EH (cell line): ENCODE measurements around the gene CACNA2D3.

Experiments
- DNase-seq: peaks from one replicate; pipeline ENCODE4 v3.0.0-alpha.2; 2015; ENCODE audit warnings: low read depth

CACNA2D3 gene

DNA sequence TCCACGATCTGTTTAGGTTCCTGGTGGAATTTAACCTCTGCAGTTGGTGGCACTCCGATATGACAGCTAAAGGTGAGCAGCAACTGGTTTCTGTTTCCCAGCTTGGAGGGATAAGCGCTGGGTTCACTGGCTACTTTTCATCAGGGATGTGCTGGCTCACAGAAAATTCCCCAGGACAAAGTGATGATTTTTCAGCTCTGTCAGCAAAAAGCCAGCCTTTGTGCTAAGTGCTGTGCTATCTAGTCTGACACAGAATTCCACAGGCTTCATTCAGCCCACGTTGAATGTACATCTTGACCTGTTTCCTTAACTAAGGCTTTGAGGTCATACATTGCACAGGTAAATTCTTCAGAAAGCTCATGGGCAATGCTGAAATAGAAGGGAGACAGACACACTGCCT is 887.0 kb downstream of the CACNA2D3 start:
- no peak for DNase-seq

DNA sequence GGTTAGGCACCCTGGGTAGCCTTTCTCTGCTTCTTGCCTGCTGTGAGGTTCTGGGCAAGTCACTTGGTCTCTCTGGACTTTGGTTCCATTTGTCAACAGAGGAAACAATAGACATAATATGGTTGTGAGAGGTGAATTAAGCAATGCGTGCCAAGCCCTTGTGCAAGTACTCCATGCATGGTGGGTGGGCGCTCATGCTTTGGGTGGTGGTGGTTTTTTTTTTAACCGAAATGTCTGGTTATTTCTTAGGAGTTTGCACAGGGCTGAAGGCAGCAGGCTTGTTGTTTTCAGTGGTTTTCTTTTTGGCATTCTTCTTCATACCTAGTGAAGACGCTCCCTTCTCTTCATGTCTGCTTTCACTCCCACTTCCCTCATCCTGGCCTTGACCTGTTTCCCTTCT is 889.7 kb downstream of the CACNA2D3 start:
- DNase-seq: no peak

DNA sequence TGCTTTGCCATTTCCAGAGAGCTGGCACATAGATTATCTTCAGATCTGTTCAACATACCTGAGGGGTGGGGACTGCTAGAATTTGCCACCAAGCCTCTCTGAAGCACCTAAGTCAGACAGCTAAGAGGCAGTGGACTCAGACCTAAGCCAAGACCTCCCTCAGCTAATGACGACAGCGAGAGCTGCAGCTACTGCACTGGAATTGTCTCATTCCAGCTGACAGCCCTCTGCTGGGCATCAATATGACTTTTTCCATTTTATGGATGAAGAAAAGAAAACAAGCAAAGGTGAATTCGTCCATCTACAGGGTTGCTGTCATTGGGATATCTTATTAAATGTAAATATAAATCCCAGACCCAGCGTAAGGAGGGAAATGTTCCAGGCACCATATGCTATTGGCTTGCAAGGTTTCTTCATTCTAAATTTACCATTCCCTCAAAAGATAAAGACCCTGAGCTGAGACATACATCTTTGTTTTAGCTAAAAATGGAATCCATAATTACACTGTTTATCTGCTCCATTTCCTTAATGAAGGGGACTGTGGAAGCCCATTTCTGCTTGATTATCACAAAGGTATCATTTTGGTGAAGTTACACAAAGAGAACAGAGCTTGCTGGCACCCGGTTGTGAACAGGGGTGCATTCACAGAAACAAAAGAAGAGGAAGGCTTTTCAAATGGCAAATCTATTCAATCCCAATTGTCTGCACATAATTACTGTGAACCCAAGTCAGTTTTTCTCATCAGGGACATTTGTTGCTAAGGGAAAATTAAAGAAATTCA is 891.0 kb downstream of the CACNA2D3 start:
- peak; percentile 15 for DNase-seq

DNA sequence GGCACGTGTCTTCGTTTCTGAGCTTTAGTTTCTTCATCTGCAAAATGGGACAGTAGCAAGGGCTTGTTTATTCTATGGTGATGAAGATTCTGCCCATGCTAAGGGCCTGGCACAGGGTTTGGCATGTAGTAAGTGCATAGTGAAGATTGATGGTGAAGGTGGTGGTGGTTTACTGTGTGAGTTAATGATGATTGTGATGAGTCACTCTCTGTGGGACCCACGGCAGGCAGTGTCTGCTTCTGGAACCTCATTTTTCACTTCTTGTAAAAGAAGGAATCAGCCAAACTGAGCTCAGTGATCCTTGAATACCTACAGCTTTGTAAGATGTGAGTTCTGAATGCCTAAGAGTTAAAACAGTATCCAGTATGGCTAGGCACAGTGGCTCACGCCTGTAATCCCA is 891.7 kb downstream of the CACNA2D3 start:
- peak; percentile 36 for DNase-seq

DNA sequence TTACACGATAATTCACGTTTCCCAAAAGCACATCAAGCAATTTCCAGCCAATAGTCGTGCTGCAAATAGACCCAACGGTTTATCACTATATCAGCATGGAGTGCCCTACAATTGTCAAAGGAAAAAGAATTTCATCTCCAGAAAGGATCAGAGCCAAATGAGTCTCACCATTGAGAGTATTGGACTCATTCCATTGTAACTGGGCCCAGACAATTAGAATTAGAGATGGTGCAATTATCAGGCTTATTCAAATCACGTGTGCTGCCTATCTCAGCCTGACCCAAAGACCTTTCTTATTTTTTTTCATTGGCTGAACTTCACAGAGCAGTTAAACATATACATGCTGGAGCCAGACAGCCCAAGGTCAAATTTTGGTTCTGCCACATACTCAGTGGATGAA is 892.6 kb downstream of the CACNA2D3 start:
- DNase-seq: no peak

DNA sequence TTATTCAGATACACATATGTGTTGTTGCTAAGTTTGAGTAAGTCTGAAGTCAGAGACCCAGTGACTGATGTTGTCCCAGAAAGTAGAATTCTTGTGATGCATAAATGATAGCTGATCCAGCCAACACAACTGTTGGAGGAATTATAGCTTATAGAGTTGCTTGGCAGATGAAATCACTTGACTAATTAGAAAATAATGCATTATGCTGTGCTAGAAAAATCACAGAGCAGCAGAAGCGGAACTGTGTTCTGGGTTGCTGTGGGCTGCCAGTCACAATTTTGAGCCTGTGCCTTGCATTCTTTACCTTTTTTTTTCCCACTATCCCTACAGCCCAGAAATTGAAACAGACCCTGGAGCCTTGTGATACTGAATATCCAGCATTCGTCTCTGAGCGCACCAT is 895.5 kb downstream of the CACNA2D3 start:
- no peak for DNase-seq

DNA sequence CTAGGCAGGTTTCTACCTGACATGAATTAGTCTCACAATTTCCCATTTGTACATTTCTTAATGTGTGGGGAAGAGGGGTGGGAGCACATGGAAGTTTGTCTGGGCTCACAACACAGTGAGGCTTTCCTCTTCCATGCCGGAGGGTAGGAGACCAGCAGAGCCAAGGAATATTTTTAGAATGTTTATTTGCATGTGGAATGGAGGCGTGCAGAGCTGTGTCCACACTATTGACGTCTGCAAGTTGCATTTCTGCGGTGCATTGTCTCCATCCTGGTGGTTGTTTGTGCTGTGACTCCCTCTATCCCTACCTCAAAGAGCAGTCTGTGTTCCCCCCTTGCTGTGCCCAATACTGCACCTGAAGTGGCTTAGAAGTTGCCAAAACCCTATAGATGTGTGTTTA is 908.6 kb downstream of the CACNA2D3 start:
- no peak for DNase-seq

DNA sequence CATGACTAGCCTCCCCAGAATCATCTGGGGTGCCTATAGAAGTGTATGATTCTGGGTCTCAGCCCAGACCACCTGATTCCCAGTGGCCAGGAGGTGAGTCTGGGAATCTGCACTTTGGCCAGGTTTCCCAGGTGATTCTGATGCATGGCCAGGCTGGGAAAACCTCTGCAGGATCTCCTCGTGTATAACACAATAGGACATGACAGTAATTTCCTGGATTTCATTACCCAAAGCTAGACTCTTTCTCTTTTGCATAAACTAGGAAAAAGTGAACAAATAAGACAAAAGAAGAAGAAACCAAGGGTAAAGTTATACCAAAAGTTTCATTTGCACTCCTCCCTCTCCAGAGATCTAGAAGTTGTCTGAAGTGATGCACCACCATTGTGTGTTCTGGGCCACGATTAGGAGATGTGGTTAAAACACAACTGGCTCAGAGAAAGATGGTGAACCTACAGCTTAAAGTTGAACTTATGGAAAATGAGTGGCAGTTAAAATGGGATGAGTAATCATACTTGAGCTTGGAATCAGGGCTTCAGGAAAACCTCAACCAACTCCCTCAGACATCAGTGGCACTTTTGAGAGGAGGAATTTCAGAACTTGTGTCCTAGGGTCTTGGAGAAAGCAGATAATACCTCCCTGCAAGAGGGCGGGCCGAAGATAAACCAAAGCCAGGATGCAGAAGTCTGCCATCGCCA is 914.7 kb downstream of the CACNA2D3 start:
- no peak for DNase-seq

DNA sequence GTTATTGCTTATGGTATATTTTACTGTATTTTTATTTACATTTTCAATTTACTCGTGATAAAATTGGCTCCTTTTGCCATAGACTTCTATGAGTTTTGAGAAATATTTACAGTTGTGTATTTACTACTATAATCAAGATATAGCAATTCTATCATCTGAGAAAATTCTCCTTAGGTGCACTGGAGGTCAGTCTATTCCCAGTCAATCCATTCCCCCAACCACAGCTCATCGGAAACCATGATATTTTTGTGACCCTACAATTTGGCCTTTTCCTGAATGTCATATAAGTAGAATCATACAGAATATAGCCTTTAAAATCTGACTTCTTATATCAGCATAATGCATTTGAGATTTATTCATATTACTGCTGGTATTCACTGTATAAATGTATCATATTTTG is 920.2 kb downstream of the CACNA2D3 start:
- DNase-seq: peak; percentile 38

DNA sequence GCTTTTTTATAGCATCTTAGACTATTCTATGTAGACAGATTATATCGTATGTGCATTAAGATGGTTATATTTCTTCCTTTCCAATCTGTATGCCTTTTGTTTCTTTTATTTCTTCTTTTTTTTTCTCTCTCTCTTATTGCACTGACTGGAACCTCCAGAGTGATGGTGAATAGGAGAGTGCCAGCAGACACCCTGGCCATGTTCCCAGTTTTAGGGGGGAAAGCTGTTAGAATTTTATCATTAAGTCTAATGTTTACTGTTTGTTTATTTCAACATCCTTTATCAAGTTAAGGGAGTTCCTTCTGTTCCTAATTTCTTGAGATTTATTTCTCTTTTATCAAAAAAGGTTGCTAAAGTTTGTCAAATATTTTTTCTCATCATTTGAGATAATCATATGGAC is 922.1 kb downstream of the CACNA2D3 start:
- no peak for DNase-seq

DNA sequence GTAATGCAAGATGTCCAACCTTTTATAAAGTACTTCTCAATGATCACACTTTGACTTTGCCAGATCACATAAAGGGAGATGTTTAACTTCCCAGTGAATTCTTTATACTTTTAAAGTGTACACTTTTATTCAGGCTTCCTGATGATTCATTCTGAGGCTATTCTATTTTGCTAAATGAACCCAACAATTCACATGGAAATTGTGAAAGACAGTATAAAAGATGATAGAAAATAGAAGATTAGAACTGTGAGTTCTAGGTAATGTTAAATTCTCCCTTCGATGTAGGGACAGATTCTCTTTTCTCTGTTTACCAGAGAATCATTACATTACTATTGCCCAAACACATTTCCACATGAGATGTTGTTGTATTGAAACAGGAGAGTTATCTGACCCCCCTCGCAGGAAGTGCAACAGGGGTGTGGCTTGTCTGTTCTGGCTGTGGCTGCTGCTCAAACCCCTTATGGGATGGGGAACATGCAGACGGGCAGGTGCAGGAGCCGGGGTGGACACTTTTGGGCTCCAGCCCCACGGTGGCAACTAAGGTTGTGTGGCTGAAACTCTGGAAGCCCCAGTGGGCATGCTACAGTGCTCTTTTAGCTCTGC is 936.8 kb downstream of the CACNA2D3 start:
- peak; percentile 60 for DNase-seq

DNA sequence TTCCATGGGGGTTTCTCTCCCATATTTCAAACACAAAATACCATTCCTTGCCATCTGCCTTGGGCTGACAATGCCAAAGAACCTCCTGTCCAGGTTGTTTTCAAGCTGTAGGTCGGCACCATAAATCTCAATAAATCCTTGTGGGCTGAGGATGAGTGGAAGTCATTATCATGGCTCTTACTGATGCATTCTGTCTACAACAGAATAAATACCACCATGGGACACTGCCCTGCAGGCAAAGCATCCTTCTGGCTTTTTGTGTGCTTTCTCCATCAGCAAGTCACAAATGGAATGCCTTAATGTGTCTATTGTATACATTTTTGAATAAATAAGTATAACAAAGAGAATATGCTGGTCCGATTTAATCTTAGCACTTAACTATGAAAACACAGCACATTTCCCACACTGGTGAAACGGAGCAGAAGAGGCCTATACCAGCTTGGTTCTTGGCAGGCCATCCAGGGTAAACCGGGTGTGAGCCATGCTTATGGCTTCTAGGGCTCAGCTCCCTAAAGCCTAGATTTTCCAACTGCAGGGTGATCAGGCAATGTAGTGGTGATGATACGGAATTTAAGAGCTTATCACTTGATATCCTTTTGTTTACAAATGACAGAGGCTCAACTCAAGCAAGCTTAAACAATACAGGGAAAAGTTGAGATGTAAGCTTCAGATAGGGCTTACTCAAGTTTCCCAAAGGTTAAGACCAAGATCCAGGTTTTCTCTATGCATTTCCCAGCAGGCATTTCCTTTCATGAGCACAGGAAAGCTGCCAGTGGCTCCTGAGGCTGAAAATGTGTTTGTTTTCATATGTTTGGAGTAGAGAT is 938.8 kb downstream of the CACNA2D3 start:
- DNase-seq: peak; percentile 45

DNA sequence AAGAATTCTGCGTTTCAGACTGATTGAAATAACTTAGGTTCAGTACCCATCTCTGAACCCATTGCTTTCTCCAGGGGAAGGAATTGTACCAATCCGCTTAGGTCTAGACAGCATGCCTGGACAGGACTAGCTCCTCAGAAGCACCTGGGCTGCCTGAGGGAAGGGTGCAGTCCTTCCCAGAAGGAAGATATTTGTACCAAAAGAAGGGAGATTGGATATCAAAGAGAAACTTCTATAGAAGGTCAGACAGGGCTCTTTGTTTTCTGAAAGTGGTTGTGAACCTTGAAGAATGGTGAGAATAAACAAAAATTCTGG is 939.3 kb downstream of the CACNA2D3 start:
- DNase-seq: no peak

DNA sequence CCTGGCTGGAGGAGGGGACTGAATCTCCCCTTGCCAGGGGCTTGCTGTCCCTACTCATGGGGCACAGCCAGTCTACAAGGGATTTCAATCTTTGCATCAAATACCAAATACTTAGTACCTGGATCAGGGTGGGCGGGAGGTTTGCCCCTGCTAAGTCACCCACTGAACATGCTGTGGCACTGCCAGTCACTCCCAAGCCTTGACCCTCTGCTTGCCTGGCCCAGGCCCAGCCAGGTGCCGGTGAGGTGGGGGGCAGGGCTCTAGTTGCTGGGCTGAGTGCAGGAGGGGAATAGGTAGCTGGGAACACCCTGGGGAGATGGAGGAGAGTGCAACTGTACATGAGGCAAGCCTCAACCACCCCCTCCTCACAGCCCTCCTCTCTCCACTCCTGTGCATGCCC is 941.8 kb downstream of the CACNA2D3 start:
- no peak for DNase-seq

DNA sequence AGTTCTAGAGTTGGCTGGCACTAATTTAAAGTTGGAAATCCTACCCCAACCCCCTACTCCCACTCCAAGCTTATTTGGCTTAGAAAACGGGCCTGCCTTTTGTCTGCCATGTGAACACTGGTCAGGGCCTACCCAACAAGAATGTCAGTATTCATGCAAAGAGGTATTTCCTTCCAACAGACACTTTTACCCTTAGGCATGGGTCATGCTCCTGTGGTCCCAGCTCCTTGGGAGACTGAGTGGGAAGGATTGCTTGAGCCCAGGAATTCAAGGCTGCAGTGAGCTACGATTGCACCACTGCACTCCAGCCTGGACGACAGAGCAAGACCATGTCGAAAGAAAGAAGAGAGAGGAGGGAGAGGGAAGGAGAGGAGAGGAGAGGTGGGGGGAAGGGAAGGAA is 943.0 kb downstream of the CACNA2D3 start:
- DNase-seq: peak; percentile 48

DNA sequence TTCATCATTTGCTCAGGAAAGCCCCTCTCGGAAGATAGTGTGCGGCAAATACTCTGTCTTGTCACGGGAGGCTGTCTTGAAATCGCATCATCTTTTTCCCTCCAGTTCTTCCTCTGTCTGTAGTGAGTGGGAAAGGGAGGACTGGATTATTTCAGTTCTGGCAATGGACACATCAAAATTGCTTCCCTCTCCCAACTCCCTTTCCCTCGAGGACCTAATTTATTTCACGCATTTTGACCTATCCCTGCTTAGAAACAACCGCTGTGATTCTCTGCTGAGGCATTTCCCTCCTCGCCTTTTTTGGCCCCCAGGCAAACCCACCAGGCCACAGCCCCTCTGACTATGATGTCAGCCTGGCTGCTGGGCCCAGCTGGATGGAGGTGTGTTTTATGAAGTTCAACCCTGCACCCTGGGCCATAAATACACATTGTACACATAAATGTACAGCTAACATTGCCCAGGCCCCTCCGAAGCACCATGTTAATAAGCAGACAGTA is 944.2 kb downstream of the CACNA2D3 start:
- DNase-seq: peak; percentile 17

DNA sequence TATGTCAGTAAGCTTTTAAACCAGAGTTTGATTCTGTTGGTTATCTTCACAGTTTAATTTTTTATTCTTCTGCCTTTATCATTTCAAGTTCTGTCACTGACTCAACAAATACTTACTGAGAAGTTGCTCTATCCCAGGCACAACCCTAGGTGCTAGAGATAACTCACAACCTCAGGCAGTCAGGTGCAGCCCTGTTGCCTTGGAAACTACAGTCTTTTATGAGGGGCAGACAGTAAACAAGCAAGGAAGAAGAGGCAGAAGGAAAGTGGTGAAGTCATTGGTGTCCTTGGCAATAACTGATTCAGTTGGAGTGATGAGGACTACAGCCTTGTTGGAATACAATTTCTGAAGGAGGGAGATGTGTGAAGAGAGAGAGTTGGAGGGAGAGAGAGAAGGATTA is 947.6 kb downstream of the CACNA2D3 start:
- DNase-seq: no peak

DNA sequence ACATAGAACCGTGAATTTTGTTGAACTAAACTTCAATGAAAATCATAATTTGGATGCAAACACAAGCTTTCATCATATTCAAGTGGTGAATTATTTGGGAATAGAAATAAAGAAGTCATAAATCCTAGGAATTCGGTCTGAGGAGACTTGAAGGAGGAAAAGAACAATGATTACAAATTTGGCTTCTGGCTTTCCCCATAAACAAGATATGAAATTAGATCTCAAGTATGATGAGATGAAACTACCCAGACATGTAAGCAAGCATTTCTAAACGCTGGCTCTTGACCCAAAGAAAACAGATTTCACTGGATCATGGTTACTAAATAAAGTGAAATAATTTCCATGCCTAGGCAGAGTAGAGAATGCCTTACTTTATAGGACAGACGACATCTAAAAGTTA is 952.4 kb downstream of the CACNA2D3 start:
- peak; percentile 12 for DNase-seq

DNA sequence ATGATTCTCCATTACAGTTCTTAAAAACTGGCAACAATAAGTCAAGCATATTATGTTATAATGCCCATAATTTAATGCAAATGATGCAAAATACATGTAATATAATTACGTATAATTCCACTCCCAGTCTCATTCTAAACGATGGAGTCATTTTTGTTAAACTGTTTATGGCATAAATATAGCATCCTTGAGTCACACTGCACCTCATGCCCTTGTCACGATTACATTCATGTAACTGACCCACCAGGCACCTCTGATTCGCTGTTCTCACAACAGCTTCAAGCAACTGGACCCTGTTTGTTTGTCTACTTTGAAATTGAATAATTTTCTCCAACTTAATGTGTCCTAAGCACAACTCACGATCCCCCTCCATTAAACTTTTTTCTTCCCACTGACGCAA is 953.5 kb downstream of the CACNA2D3 start:
- peak; percentile 17 for DNase-seq

DNA sequence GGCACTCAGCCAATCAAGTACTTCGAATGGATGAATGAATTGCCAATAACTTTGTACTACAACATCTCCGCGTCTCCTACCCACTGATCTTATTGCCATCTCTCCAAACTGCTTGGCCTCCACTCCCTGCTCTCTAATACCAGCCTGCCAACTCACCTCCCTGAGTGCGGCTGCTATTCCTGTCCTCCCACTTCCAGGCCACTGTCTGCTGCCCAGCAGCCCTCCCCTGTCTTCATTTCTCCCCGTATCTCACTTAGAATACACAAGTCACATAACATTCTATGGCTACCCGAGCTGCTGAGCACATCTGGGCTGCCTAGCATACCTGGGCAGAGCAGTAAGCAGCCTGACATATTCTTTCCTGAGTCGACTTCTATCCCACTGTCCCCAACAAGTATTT is 955.4 kb downstream of the CACNA2D3 start:
- DNase-seq: no peak

DNA sequence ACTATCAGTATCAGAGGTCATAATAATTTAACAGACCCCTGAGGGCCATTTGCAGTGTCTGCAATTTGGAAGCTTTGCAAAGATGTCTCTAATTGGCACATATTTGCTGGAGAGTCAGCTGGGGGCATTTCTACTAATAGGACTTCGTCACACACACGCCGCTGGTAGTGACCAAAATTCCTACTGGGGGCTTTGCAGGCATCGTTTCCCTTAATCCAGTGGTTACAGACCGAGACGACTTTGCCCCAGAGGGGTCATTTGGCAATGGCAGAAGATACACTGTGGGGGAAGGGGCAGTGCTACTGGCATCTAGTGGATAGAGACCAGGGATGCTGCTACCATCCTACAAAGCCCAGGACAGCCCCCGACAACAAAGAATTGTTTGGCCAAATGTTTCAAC is 956.5 kb downstream of the CACNA2D3 start:
- no peak for DNase-seq

DNA sequence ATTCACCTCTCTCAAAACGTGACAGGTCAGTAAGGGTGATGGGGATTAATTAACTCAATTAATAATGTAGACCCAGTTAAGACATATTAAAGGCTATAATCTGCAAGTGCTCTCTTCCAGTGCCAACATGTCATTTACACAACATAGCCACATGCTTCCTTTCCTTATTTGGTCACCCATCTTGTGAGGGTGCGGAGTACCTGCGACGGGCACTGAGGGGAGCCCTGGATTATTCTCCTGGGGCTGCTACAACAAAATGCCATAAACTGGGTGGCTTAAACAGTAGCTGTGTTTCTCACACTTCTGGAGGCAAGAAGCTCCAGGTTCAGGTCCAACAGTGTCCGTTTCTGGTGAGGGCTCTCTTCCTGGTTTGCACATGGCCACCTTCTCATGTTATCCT is 962.9 kb downstream of the CACNA2D3 start:
- no peak for DNase-seq
